Inflammatory macrophage (primary cell): ENCODE data around the gene DMWD.
A peak's percentile ranks its signal among the peaks of the same experiment; 100 is the strongest.

Experiments used
- DNase-seq, 2 donors: peaks; one replicate each; pipeline ENCODE4 v3.0.0-alpha.2; 2020 to 2022

The DMWD gene

GRCh38 chr19:45785781-45786532 lies 6.7 kb downstream of the DMWD start:
- no peak for DNase-seq

GRCh38 chr19:45785097-45785496 lies 7.5 kb downstream of the DMWD start:
- no peak for DNase-seq

GRCh38 chr19:45784096-45784495 lies 8.5 kb downstream of the DMWD start:
- no peak for DNase-seq

- no peak for DNase-seq
Observed at GRCh38 chr19:45782820-45783785, 9.5 kb downstream of the DMWD start.

GRCh38 chr19:45782162-45782691 lies 10.4 kb downstream of the DMWD start, which contains the start of gene DMPK:
TSS of gene DMPK (minus strand) at chr19:45782490. CDS start at chr19:45782352, 138 bp downstream.
- DNase-seq: no peak

GRCh38 chr19:45781214-45782161 lies 11.2 kb downstream of the DMWD start:
- peak in 1 of 2 donors; percentile 24 for DNase-seq

- DNase-seq: peak; percentile 48 to 54
Observed at GRCh38 chr19:45780448-45781213, 12.0 kb downstream of the DMWD start.

- no peak for DNase-seq
Observed at GRCh38 chr19:45780146-45780447, 12.5 kb downstream of the DMWD start.

- peak; percentile 54 for DNase-seq
Observed at GRCh38 chr19:45779231-45780145, 13.2 kb downstream of the DMWD start.

- DNase-seq: no peak
Observed at GRCh38 chr19:45778010-45778661, 14.5 kb downstream of the DMWD start.

GRCh38 chr19:45777395-45777961 lies 15.2 kb downstream of the DMWD start:
- DNase-seq: no peak

- DNase-seq: no peak
Observed at GRCh38 chr19:45774765-45775164, 17.9 kb downstream of the DMWD start.

GRCh38 chr19:45773384-45773783 lies 19.3 kb downstream of the DMWD start:
- DNase-seq: no peak

- no peak for DNase-seq
Observed at GRCh38 chr19:45772912-45773311, 19.7 kb downstream of the DMWD start.

GRCh38 chr19:45772130-45772840 lies 20.4 kb downstream of the DMWD start:
- no peak for DNase-seq

- DNase-seq: no peak
Observed at GRCh38 chr19:45771311-45771933, 21.2 kb downstream of the DMWD start.

GRCh38 chr19:45770192-45771101 lies 22.2 kb downstream of the DMWD start:
- peak; percentile 79 to 85 for DNase-seq
